Measurements from ENCODE around the gene KDM4B. TPM values are rescaled to one million over a fixed set of nuclear protein-coding genes. Genes with fewer than 3 reads are reported as not detected.

The KDM4B gene
- total and polyA plus RNA-seq, 2 donors (not counting 1 experiment from before 2014, with no cell fraction given) = 75.5 to 205 TPM

DNA sequence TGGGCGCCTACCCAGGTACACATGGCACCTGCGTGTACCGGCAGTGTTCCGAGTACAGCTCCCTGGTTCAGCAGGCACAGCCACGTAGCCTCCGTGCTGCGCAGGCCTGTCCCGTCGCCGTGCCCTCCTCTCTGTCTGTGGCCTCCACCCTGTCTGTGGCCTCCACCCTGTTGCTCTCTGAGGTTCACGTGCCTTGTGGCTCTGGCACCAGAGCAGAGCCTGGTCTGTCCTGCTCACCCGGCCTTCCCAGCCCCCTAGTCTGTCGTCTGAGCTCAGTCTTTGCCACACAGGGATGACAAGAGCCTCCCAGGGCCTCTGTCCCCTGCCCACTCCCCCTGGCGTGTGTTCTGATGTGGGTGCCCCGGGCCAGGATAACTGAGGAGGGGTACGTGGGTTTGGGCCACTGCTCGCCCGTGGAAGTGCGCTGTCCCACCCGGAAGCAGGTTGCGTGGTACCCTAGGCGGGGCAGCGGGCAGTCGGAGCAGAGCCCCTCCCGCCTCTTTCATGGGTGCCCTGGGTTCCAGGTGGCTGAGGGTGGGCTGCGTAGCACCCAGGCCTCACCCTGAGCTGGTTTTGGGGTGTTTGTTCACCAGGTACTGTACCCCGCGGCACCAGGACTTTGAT, 71.7 kb downstream of the KDM4B start:
- Mint-ChIP-seq H3K27me3 (no peaks in the 10 kb centered on the region), H3K9me3 (ENCODE audit: insufficient read depth) (no peaks in the 10 kb centered on the region), H3K27ac (no peak overlapping the region), H3K4me1 (peaks cover 2% of the 10 kb centered on the region), H3K4me3 (no peak overlapping the region)
- Histone ChIP-seq H3K36me3 (replicated peaks in 1 of 2; ENCODE audit: control extremely low read depth in 1 of 2, control insufficient read depth in 1 of 2, extremely low read depth in 1 of 2, insufficient read depth in 2 of 2, low read length in 1 of 2) (peaks cover 0 to 21% of the 10 kb centered on the region in 2 experiments), H3K79me2 (ENCODE audit: control insufficient read depth, insufficient read depth, low read length) (peaks cover 12% of the 10 kb centered on the region), H3K9me3 (ENCODE audit: control extremely low read depth in 1 of 3, control insufficient read depth in 2 of 3, insufficient read depth in 1 of 3, low read length in 2 of 3) (no peaks in the 10 kb centered on the region), H3K4me1 (ENCODE audit: control insufficient read depth in 2 of 2, insufficient read depth in 2 of 2, low read length in 2 of 2) (no peaks in the 10 kb centered on the region), H3K4me2 (replicated peaks; ENCODE audit: low read depth, low read length, poor library complexity, severe bottlenecking) (no peak overlapping the region), H2AFZ (ENCODE audit: insufficient read depth, low read depth, low read length, poor library complexity, severe bottlenecking) (no peak overlapping the region), H3K27ac (ENCODE audit: low read length in 2 of 2) (no peak overlapping the region), H3K27me3 (replicated peaks in 1 of 4; ENCODE audit: control extremely low read depth in 1 of 4, control insufficient read depth in 3 of 4, insufficient read depth in 4 of 4, low read length in 3 of 4) (no peaks in the 10 kb centered on the region), H4K20me1 (ENCODE audit: control insufficient read depth, insufficient read depth, low read length, poor library complexity, severe bottlenecking) (peaks cover 39% of the 10 kb centered on the region), H3K9ac (ENCODE audit: low read length) (no peak overlapping the region), H3K4me3 (ENCODE audit: control extremely low read depth in 1 of 5, extremely low read depth in 1 of 5, insufficient read depth in 1 of 5, low read depth in 2 of 5, low read length in 4 of 5) (no peak overlapping the region)
- intact Hi-C loops (cut with micrococcal nuclease) = loop anchor here (10.0 kb wide), 1 partner anchor 314 kb away; no protein-coding TSS in a partner anchor
- DNase-seq (no peak), ATAC-seq (ENCODE audit: low read depth) (no peak)
- POLR2A ChIA-PET = interaction anchor here (0.5 kb wide), 1 partner anchor 116 kb away, joined by 10 read pairs; no protein-coding TSS in a partner anchor
- CTCF ChIA-PET = no interaction called here
- no peak for TF ChIP-seq EZH2 (IDR thresholded peaks at IDR 0.05; ENCODE audit: borderline replicate concordance, insufficient read depth, low read depth, low read length, poor library complexity, severe bottlenecking)
- TF ChIP-seq, protein P1, sequence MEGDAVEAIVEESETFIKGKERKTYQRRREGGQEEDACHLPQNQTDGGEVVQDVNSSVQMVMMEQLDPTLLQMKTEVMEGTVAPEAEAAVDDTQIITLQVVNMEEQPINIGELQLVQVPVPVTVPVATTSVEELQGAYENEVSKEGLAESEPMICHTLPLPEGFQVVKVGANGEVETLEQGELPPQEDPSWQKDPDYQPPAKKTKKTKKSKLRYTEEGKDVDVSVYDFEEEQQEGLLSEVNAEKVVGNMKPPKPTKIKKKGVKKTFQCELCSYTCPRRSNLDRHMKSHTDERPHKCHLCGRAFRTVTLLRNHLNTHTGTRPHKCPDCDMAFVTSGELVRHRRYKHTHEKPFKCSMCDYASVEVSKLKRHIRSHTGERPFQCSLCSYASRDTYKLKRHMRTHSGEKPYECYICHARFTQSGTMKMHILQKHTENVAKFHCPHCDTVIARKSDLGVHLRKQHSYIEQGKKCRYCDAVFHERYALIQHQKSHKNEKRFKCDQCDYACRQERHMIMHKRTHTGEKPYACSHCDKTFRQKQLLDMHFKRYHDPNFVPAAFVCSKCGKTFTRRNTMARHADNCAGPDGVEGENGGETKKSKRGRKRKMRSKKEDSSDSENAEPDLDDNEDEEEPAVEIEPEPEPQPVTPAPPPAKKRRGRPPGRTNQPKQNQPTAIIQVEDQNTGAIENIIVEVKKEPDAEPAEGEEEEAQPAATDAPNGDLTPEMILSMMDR (IDR thresholded peaks at IDR 0.05) = no peak
- 95% methylated on average over 28 of the region's 28 CpGs for whole genome bisulfite sequencing (ENCODE audit: insufficient coverage)

DNA sequence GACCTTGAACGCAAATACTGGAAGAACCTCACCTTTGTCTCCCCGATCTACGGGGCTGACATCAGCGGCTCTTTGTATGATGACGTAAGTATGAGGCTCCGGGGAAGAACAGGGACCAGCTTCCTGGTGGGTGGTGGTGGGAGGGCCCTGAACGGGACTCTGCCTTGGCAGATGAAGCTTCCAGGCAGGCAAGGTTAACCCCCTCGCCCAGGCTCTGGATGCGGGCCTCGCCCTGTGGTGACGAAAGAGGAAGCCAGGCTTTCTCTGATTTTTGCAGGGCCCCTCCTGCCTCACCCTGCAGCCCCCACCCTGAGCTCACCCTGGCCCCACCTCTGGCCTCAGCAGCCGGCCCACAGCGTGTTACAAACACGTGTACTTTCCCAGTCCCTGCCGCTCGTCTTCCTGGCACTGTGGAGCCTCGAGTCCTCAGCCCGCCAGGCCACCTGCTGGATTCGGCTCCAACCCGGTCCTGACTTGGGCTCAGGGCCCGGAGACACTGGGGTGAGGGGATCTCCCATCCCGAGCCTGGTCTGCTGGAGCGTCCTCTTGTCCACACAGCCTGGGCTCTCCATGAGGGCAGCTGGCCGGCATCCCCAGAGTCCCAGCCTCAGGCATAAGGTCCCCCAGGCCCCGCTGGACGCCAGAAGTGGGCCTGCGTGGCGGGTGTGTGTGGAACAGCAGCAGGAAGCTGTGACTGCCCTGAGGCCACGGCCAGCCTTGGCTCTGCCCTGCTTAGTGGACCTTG, 72.4 kb downstream of the KDM4B start:
- peaks cover 0 to 21% of the 10 kb centered on the region in 2 experiments for H3K36me3 ChIP-seq (replicated peaks in 1 of 2; ENCODE audit: control extremely low read depth in 1 of 2, control insufficient read depth in 1 of 2, extremely low read depth in 1 of 2, insufficient read depth in 2 of 2, low read length in 1 of 2)
- H3K27ac Mint-ChIP-seq = no peak overlapping the region
- H3K9ac ChIP-seq (ENCODE audit: low read length) = no peak overlapping the region
- H3K4me1 Mint-ChIP-seq = peaks cover 2% of the 10 kb centered on the region
- intact Hi-C loops (cut with micrococcal nuclease) = loop anchor here (10.0 kb wide), 1 partner anchor 313 kb away; no protein-coding TSS in a partner anchor
- peaks cover 18% of the 10 kb centered on the region for H3K79me2 ChIP-seq (ENCODE audit: control insufficient read depth, insufficient read depth, low read length)
- TF ChIP-seq, protein P1 (IDR thresholded peaks at IDR 0.05) = no peak
- TF ChIP-seq EZH2 (IDR thresholded peaks at IDR 0.05; ENCODE audit: borderline replicate concordance, insufficient read depth, low read depth, low read length, poor library complexity, severe bottlenecking) = no peak
- H3K4me3 ChIP-seq (ENCODE audit: control extremely low read depth in 1 of 5, extremely low read depth in 1 of 5, insufficient read depth in 1 of 5, low read depth in 2 of 5, low read length in 4 of 5) = no peak overlapping the region
- H4K20me1 ChIP-seq (ENCODE audit: control insufficient read depth, insufficient read depth, low read length, poor library complexity, severe bottlenecking) = peaks cover 41% of the 10 kb centered on the region
- no peaks in the 10 kb centered on the region for H3K27me3 ChIP-seq (replicated peaks in 1 of 4; ENCODE audit: control extremely low read depth in 1 of 4, control insufficient read depth in 3 of 4, insufficient read depth in 4 of 4, low read length in 3 of 4)
- no peaks in the 10 kb centered on the region for H3K9me3 ChIP-seq (ENCODE audit: control extremely low read depth in 1 of 3, control insufficient read depth in 2 of 3, insufficient read depth in 1 of 3, low read length in 2 of 3)
- POLR2A ChIA-PET = interaction anchor here (0.5 kb wide), 1 partner anchor 115 kb away, joined by 10 read pairs; no protein-coding TSS in a partner anchor
- H3K27ac ChIP-seq (ENCODE audit: low read length in 2 of 2) = no peak overlapping the region
- CTCF ChIA-PET = no interaction called here
- 94% methylated on average over 29 of the region's 29 CpGs for WGBS (ENCODE audit: insufficient coverage)
- H3K4me1 ChIP-seq (ENCODE audit: control insufficient read depth in 2 of 2, insufficient read depth in 2 of 2, low read length in 2 of 2) = no peaks in the 10 kb centered on the region
- no peaks in the 10 kb centered on the region for H3K9me3 Mint-ChIP-seq (ENCODE audit: insufficient read depth)
- H2AFZ ChIP-seq (ENCODE audit: insufficient read depth, low read depth, low read length, poor library complexity, severe bottlenecking) = no peak overlapping the region
- H3K4me3 Mint-ChIP-seq = no peak overlapping the region
- H3K27me3 Mint-ChIP-seq = no peaks in the 10 kb centered on the region
- no peak for ATAC-seq (ENCODE audit: low read depth)
- no peak overlapping the region for H3K4me2 ChIP-seq (replicated peaks; ENCODE audit: low read depth, low read length, poor library complexity, severe bottlenecking)
- DNase-seq = no peak

All from B cell (primary cell).